Astrocyte (in vitro differentiated cells and primary cell): ENCODE results near the gene P2RY8.

Experiments
- EZH2 ChIP-seq: IDR thresholded peaks from 2 replicates; pipeline ENCODE4 v1.6.1; 2012; ENCODE audit warnings: mild to moderate bottlenecking, low read length, inconsistent platforms; ENCODE audit not compliant: insufficient read depth
- TF ChIP-seq, protein P1 (sequence below): IDR thresholded peaks from 2 replicates; pipeline ENCODE4 v1.5.1; 2011; ENCODE audit warnings: low read depth, mild to moderate bottlenecking, inconsistent platforms, low read length, moderate library complexity; ENCODE audit not compliant: insufficient read depth

DNA sequence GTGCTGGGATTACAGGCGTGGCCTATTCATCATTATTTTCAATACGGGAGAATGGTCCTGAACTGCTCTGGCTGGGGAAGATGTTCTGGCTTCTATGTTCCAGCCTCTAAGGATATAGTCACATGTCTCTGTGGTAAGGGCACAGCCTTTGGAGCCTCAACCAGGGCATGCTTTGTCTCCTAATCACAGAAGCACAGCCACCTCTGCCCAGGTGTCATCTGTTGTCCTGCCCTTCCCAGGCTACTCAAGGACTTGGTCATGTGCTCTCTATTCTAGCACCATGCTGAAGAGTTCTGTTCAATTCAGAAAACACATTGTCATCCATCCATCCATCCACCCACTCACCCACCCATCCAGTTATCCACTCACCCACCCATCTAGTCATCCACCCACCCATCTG lies 113.8 kb downstream of the P2RY8 start:
- TF ChIP-seq, protein P1, sequence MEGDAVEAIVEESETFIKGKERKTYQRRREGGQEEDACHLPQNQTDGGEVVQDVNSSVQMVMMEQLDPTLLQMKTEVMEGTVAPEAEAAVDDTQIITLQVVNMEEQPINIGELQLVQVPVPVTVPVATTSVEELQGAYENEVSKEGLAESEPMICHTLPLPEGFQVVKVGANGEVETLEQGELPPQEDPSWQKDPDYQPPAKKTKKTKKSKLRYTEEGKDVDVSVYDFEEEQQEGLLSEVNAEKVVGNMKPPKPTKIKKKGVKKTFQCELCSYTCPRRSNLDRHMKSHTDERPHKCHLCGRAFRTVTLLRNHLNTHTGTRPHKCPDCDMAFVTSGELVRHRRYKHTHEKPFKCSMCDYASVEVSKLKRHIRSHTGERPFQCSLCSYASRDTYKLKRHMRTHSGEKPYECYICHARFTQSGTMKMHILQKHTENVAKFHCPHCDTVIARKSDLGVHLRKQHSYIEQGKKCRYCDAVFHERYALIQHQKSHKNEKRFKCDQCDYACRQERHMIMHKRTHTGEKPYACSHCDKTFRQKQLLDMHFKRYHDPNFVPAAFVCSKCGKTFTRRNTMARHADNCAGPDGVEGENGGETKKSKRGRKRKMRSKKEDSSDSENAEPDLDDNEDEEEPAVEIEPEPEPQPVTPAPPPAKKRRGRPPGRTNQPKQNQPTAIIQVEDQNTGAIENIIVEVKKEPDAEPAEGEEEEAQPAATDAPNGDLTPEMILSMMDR: no peak
- TF ChIP-seq EZH2: no peak
